GM21619 (cell line): ENCODE data around the gene DTWD2.
"Not testable (repeated sequence)": the region's sequence is repeated elsewhere in the genome, so short reads cannot be mapped to it uniquely, and the experiment has no call there.

Experiments used
- ATAC-seq: cut with Tn5 transposase; IDR thresholded peaks from one replicate; pipeline ENCODE4 v1.9.1; 2021; ENCODE audit not compliant: unreplicated experiment

Gene DTWD2

GRCh38 chr5:118952992-118953651, 35.2 kb downstream of the DTWD2 start:
- ATAC-seq, result no peak

- ATAC-seq, result not testable (repeated sequence)
Observed at GRCh38 chr5:118952306-118952705, 36.0 kb downstream of the DTWD2 start.

- not testable (repeated sequence) for ATAC-seq
Observed at GRCh38 chr5:118950354-118950753, 38.0 kb downstream of the DTWD2 start.

- ATAC-seq, result no peak
Observed at GRCh38 chr5:118946138-118946800, 42.1 kb downstream of the DTWD2 start.

GRCh38 chr5:118937393-118938061, 50.8 kb downstream of the DTWD2 start:
- ATAC-seq, result no peak

GRCh38 chr5:118933703-118934102, 54.6 kb downstream of the DTWD2 start:
- ATAC-seq, result no peak

- ATAC-seq, result no peak
Observed at GRCh38 chr5:118931564-118931963, 56.8 kb downstream of the DTWD2 start.

GRCh38 chr5:118924006-118924389, 64.3 kb downstream of the DTWD2 start:
- no peak for ATAC-seq

- ATAC-seq, result no peak
Observed at GRCh38 chr5:118923295-118924005, 64.9 kb downstream of the DTWD2 start.

GRCh38 chr5:118921866-118922265, 66.5 kb downstream of the DTWD2 start:
- no peak for ATAC-seq

GRCh38 chr5:118919016-118919415, 69.3 kb downstream of the DTWD2 start:
- ATAC-seq, result no peak

GRCh38 chr5:118918232-118918631, 70.1 kb downstream of the DTWD2 start:
- ATAC-seq, result peak; percentile 53

- ATAC-seq, result not testable (repeated sequence)
Observed at GRCh38 chr5:118907536-118907935, 80.8 kb downstream of the DTWD2 start.

- no peak for ATAC-seq
Observed at GRCh38 chr5:118906947-118907346, 81.4 kb downstream of the DTWD2 start.

GRCh38 chr5:118905196-118905595, 83.2 kb downstream of the DTWD2 start:
- no peak for ATAC-seq

- no peak for ATAC-seq
Observed at GRCh38 chr5:118902656-118903438, 85.5 kb downstream of the DTWD2 start.

- no peak for ATAC-seq
Observed at GRCh38 chr5:118894709-118895108, 93.6 kb downstream of the DTWD2 start.

- ATAC-seq, result no peak
Observed at GRCh38 chr5:118891252-118891651, 97.1 kb downstream of the DTWD2 start.

GRCh38 chr5:118889165-118889564, 99.2 kb downstream of the DTWD2 start:
- no peak for ATAC-seq

GRCh38 chr5:118888556-118888955, 99.8 kb downstream of the DTWD2 start:
- no peak for ATAC-seq

- no peak for ATAC-seq
Observed at GRCh38 chr5:118883362-118883761, 105.0 kb downstream of the DTWD2 start.
